Epithelial cell of esophagus (primary cell): ENCODE results near the gene SSH2.
"Not testable (repeated sequence)": the region's sequence is repeated elsewhere in the genome, so short reads cannot be mapped to it uniquely, and the experiment has no call there.

ENCODE experiments used
- DNase-seq: peaks from one replicate; pipeline ENCODE4 v3.0.0; 2010; ENCODE audit warnings: low read depth
- H3K4me3 ChIP-seq: 2 replicates; pipeline ENCODE4 v1.5.1; 2011; ENCODE audit warnings: mild to moderate bottlenecking, low read length, control low read depth
- CTCF ChIP-seq: IDR thresholded peaks from 2 replicates; pipeline ENCODE4 v1.5.1; 2011; ENCODE audit warnings: low read depth, mild to moderate bottlenecking, low read length, control low read depth, inconsistent platforms; ENCODE audit not compliant: insufficient read depth; ENCODE audit errors: missing control alignments

Gene SSH2

GRCh38 chr17:29732613-29733012, 197.4 kb downstream of the SSH2 start:
- TF ChIP-seq CTCF: no peak
- H3K4me3 ChIP-seq: no peak overlapping the region
- peak; percentile 81 for DNase-seq

- H3K4me3 ChIP-seq: no peak overlapping the region
- DNase-seq: no peak
- no peak for TF ChIP-seq CTCF
Observed at GRCh38 chr17:29732209-29732608, 197.8 kb downstream of the SSH2 start.

GRCh38 chr17:29731589-29731929, 198.5 kb downstream of the SSH2 start:
- TF ChIP-seq CTCF: no peak
- H3K4me3 ChIP-seq: no peak overlapping the region
- DNase-seq: no peak

GRCh38 chr17:29728490-29728889, 201.5 kb downstream of the SSH2 start:
- no peak overlapping the region for H3K4me3 ChIP-seq
- no peak for DNase-seq
- no peak for TF ChIP-seq CTCF

- peak; percentile 36 for DNase-seq
- no peak for TF ChIP-seq CTCF
Observed at GRCh38 chr17:29726715-29727252, 203.2 kb downstream of the SSH2 start.

GRCh38 chr17:29725408-29725807, 204.6 kb downstream of the SSH2 start:
- H3K4me3 ChIP-seq, DNase-seq: not testable (repeated sequence)

More at GRCh38 chr17:29726715-29727252, 203.2 kb downstream of the SSH2 start:
- no peak overlapping the region for H3K4me3 ChIP-seq

- DNase-seq: no peak
- TF ChIP-seq CTCF: no peak
- H3K4me3 ChIP-seq: no peak overlapping the region
Observed at GRCh38 chr17:29723278-29724047, 206.6 kb downstream of the SSH2 start.
